GM23338 (cell line): Measurements from ENCODE around the gene NRN1.

Source experiments
- CREB1 ChIP-seq: fragments of 250-450 bp; sonication (Bioruptor Pico); IDR thresholded peaks from 2 replicates; pipeline ENCODE4 v1.5.0; 2020; ENCODE audit warnings: low read depth, mild to moderate bottlenecking, moderate library complexity
- CTCF ChIP-seq, 2 experiments: fragments of 200-600 bp in 1 of 2; sonication (generic) in 1 of 2; conservative IDR thresholded peaks; 2 replicates each; pipeline versions ENCODE4 v1.5.1 to v1.6.1; 2016 to 2017; ENCODE audit warnings: antibody characterized with exemption in 2 of 2, low read depth in 2 of 2, mild to moderate bottlenecking in 2 of 2, moderate library complexity in 1 of 2
- ETS1 ChIP-seq: IDR thresholded peaks from 2 replicates; pipeline ENCODE4 v1.6.1; 2016; ENCODE audit warnings: antibody characterized with exemption
- EZH2 ChIP-seq: fragments of 200-600 bp; sonication (generic); IDR thresholded peaks from one replicate; pipeline ENCODE4 v1.8.0; 2017; ENCODE audit warnings: antibody characterized with exemption, mild to moderate bottlenecking, low read depth; ENCODE audit not compliant: unreplicated experiment
- EZH2phosphoT487 ChIP-seq: fragments of 200-600 bp; sonication (generic); IDR thresholded peaks from one replicate; pipeline ENCODE4 v1.8.1; 2018; ENCODE audit warnings: antibody characterized with exemption; ENCODE audit not compliant: unreplicated experiment
- JUNB ChIP-seq: IDR thresholded peaks from one replicate; pipeline ENCODE4 v1.6.1; 2016; ENCODE audit warnings: antibody characterized with exemption; ENCODE audit not compliant: unreplicated experiment
- POLR2AphosphoS5 ChIP-seq: IDR thresholded peaks from 2 replicates; pipeline ENCODE4 v1.6.1; 2016; ENCODE audit warnings: antibody characterized with exemption, low read depth
- REST ChIP-seq: IDR thresholded peaks from one replicate; pipeline ENCODE4 v1.6.1; 2018; ENCODE audit warnings: antibody characterized with exemption; ENCODE audit not compliant: unreplicated experiment

GRCh38 chr6:5961836-5962235, 44.9 kb downstream of the NRN1 start:
- TF ChIP-seq CTCF (conservative IDR thresholded peaks at IDR 0.05; ENCODE audit: low read depth in 2 of 2) (no peak), POLR2AphosphoS5 (no peak), ETS1 (no peak), EZH2 (no peak), CREB1 (CRISPR knock-in tag) (no peak), EZH2phosphoT487 (no peak), REST (no peak), JUNB (no peak)
